OCI-M1 (cell line): ENCODE data around the gene GJA8.
A peak's percentile ranks its signal among the peaks of the same experiment; 100 is the strongest.
"Not testable (repeated sequence)": the region's sequence is repeated elsewhere in the genome, so short reads cannot be mapped to it uniquely, and the experiment has no call there.

Experiments used
- DNase-seq: peaks from one replicate; lab custom pipeline; 2025; lab: John Stamatoyannopoulos, UW

GJA8 gene

GRCh38 chr1:147902253-147902845, at the start of gene GJA8:
Gene GJA8, plus strand, starts transcription at chr1:147902795. Its CDS starts 5,161 bp downstream, at chr1:147907956.
- no peak for DNase-seq

- DNase-seq: no peak
These were observed 49.2 kb upstream of the GJA8 start for GRCh38 chr1:147853391-147853790.

GRCh38 chr1:147854989-147855388, 47.6 kb upstream of the GJA8 start:
- DNase-seq: not testable (repeated sequence)

GRCh38 chr1:147855996-147856395, 46.6 kb upstream of the GJA8 start:
- not testable (repeated sequence) for DNase-seq

- DNase-seq: not testable (repeated sequence)
These were observed 35.4 kb upstream of the GJA8 start for GRCh38 chr1:147867204-147867603.

GRCh38 chr1:147878022-147878421, 24.6 kb upstream of the GJA8 start:
- DNase-seq: no peak

- no peak for DNase-seq
These were observed 22.7 kb upstream of the GJA8 start for GRCh38 chr1:147879911-147880310.

- DNase-seq: no peak
These were observed 20.1 kb upstream of the GJA8 start for GRCh38 chr1:147882535-147882934.

- peak; percentile 90 for DNase-seq
These were observed 12.3 kb upstream of the GJA8 start for GRCh38 chr1:147890177-147890790.

GRCh38 chr1:147891088-147891487, 11.5 kb upstream of the GJA8 start:
- DNase-seq: no peak

- DNase-seq: peak; percentile 28
These were observed 10.4 kb upstream of the GJA8 start for GRCh38 chr1:147892216-147892615.

- DNase-seq: peak; percentile 73
These were observed 9.8 kb upstream of the GJA8 start for GRCh38 chr1:147892731-147893214.

- DNase-seq: no peak
These were observed 7.5 kb upstream of the GJA8 start for GRCh38 chr1:147895123-147895522.

- DNase-seq: no peak
These were observed 5.4 kb upstream of the GJA8 start for GRCh38 chr1:147897029-147897752.

- no peak for DNase-seq
These were observed 4.8 kb upstream of the GJA8 start for GRCh38 chr1:147897789-147898188.

- DNase-seq: no peak
These were observed 2.1 kb downstream of the GJA8 start for GRCh38 chr1:147904726-147905125.

GRCh38 chr1:147907786-147908509, 5.4 kb downstream of the GJA8 start:
- no peak for DNase-seq

- no peak for DNase-seq
These were observed 10.0 kb downstream of the GJA8 start for GRCh38 chr1:147912553-147912952.

- no peak for DNase-seq
These were observed 10.9 kb downstream of the GJA8 start for GRCh38 chr1:147913362-147913942.

GRCh38 chr1:147919896-147920295, 17.3 kb downstream of the GJA8 start:
- DNase-seq: no peak

GRCh38 chr1:147924813-147925212, 22.2 kb downstream of the GJA8 start:
- peak; percentile 21 for DNase-seq

GRCh38 chr1:147927215-147927614, 24.6 kb downstream of the GJA8 start:
- DNase-seq: peak; percentile 54
